ENCODE measurements around the gene NUAK2.

The NUAK2 gene

DNA sequence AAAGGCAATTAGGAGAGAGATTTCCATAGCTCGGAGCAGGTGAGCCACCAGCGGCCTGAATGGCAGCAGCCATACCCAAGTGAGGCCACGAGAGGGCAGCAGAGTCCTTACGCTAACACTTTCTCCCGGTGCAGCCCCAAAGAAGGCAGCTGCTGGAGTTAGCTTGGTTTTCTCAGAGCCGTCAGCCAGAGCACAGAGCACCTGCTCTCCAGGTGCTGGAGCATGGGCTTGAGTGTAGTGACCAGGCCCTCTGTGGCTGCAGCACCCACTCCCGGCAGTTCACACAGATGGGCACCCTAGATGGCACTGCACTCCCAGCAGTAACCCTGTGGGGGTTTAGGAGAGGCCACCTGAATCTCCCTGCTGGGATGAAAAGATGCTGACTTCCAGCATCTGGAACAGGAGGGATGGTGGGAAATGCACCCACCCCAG lies 48.0 kb downstream of the NUAK2 start:
- TF ChIP-seq TCF4 (CRISPR knock-in tag; IDR thresholded peaks at IDR 0.05; ENCODE audit: borderline replicate concordance) = no peak
- TF ChIP-seq ZFP3 (CRISPR knock-in tag; IDR thresholded peaks at IDR 0.05) = no peak
- TF ChIP-seq ESRRG (CRISPR knock-in tag; IDR thresholded peaks at IDR 0.05) = no peak
- no peak for TF ChIP-seq ARNTL (CRISPR knock-in tag; IDR thresholded peaks at IDR 0.05; ENCODE audit: borderline replicate concordance, low read depth)
- TF ChIP-seq ZC3H10 (CRISPR knock-in tag; IDR thresholded peaks at IDR 0.05) = no peak
- TF ChIP-seq, protein P1, sequence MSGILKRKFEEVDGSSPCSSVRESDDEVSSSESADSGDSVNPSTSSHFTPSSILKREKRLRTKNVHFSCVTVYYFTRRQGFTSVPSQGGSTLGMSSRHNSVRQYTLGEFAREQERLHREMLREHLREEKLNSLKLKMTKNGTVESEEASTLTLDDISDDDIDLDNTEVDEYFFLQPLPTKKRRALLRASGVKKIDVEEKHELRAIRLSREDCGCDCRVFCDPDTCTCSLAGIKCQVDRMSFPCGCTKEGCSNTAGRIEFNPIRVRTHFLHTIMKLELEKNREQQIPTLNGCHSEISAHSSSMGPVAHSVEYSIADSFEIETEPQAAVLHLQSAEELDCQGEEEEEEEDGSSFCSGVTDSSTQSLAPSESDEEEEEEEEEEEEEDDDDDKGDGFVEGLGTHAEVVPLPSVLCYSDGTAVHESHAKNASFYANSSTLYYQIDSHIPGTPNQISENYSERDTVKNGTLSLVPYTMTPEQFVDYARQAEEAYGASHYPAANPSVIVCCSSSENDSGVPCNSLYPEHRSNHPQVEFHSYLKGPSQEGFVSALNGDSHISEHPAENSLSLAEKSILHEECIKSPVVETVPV (CRISPR knock-in tag; IDR thresholded peaks at IDR 0.05) = no peak
- no peak for TF ChIP-seq OSR1 (CRISPR knock-in tag; IDR thresholded peaks at IDR 0.05)
- no peak for TF ChIP-seq GLIS3 (CRISPR knock-in tag; IDR thresholded peaks at IDR 0.05)
- TF ChIP-seq CSDC2 (CRISPR knock-in tag; IDR thresholded peaks at IDR 0.05) = no peak
- no peak for TF ChIP-seq SNAI2 (CRISPR knock-in tag; IDR thresholded peaks at IDR 0.05)
- no peak for TF ChIP-seq ISL1 (CRISPR knock-in tag; IDR thresholded peaks at IDR 0.05)
- TF ChIP-seq, protein P2, sequence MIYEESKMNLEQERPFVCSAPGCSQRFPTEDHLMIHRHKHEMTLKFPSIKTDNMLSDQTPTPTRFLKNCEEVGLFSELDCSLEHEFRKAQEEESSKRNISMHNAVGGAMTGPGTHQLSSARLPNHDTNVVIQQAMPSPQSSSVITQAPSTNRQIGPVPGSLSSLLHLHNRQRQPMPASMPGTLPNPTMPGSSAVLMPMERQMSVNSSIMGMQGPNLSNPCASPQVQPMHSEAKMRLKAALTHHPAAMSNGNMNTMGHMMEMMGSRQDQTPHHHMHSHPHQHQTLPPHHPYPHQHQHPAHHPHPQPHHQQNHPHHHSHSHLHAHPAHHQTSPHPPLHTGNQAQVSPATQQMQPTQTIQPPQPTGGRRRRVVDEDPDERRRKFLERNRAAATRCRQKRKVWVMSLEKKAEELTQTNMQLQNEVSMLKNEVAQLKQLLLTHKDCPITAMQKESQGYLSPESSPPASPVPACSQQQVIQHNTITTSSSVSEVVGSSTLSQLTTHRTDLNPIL (CRISPR knock-in tag; IDR thresholded peaks at IDR 0.05; ENCODE audit: low read depth) = no peak
- TF ChIP-seq TOX (CRISPR knock-in tag; IDR thresholded peaks at IDR 0.05; ENCODE audit: borderline replicate concordance) = no peak
- no peak for TF ChIP-seq BACH2 (CRISPR knock-in tag; IDR thresholded peaks at IDR 0.05; ENCODE audit: borderline replicate concordance)
- TF ChIP-seq, protein P3, sequence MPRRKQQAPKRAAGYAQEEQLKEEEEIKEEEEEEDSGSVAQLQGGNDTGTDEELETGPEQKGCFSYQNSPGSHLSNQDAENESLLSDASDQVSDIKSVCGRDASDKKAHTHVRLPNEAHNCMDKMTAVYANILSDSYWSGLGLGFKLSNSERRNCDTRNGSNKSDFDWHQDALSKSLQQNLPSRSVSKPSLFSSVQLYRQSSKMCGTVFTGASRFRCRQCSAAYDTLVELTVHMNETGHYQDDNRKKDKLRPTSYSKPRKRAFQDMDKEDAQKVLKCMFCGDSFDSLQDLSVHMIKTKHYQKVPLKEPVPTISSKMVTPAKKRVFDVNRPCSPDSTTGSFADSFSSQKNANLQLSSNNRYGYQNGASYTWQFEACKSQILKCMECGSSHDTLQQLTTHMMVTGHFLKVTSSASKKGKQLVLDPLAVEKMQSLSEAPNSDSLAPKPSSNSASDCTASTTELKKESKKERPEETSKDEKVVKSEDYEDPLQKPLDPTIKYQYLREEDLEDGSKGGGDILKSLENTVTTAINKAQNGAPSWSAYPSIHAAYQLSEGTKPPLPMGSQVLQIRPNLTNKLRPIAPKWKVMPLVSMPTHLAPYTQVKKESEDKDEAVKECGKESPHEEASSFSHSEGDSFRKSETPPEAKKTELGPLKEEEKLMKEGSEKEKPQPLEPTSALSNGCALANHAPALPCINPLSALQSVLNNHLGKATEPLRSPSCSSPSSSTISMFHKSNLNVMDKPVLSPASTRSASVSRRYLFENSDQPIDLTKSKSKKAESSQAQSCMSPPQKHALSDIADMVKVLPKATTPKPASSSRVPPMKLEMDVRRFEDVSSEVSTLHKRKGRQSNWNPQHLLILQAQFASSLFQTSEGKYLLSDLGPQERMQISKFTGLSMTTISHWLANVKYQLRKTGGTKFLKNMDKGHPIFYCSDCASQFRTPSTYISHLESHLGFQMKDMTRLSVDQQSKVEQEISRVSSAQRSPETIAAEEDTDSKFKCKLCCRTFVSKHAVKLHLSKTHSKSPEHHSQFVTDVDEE (CRISPR knock-in tag; IDR thresholded peaks at IDR 0.05) = no peak
- TF ChIP-seq, protein P4, sequence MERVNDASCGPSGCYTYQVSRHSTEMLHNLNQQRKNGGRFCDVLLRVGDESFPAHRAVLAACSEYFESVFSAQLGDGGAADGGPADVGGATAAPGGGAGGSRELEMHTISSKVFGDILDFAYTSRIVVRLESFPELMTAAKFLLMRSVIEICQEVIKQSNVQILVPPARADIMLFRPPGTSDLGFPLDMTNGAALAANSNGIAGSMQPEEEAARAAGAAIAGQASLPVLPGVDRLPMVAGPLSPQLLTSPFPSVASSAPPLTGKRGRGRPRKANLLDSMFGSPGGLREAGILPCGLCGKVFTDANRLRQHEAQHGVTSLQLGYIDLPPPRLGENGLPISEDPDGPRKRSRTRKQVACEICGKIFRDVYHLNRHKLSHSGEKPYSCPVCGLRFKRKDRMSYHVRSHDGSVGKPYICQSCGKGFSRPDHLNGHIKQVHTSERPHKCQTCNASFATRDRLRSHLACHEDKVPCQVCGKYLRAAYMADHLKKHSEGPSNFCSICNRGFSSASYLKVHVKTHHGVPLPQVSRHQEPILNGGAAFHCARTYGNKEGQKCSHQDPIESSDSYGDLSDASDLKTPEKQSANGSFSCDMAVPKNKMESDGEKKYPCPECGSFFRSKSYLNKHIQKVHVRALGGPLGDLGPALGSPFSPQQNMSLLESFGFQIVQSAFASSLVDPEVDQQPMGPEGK (CRISPR knock-in tag; IDR thresholded peaks at IDR 0.05; ENCODE audit: borderline replicate concordance) = no peak
- ATAC-seq = peak; percentile 95

DNA sequence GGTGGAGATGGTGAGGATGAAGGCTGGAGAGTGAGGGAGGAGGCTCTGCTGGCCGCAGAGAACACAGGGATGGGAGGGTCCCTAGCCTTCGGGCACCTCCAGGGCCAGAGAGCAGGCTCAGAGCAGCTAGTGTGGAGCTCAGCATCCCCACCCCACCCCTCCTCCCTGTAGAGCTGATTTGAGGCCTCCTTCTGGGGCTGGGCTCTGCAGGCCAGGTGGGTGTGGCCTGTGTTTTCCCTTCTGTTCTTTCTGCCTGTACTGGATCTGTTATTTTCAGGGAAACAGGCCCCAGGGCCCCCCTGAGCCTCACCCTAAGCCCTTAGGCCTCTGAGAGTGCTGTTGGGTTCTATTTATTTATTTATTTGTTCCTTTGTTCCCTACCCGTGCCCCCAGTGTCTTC lies 49.0 kb downstream of the NUAK2 start:
- ATAC-seq = no peak
- no peak for TF ChIP-seq OSR1 (CRISPR knock-in tag; IDR thresholded peaks at IDR 0.05)
- TF ChIP-seq SNAI2 (CRISPR knock-in tag; IDR thresholded peaks at IDR 0.05) = no peak
- TF ChIP-seq, protein P5, sequence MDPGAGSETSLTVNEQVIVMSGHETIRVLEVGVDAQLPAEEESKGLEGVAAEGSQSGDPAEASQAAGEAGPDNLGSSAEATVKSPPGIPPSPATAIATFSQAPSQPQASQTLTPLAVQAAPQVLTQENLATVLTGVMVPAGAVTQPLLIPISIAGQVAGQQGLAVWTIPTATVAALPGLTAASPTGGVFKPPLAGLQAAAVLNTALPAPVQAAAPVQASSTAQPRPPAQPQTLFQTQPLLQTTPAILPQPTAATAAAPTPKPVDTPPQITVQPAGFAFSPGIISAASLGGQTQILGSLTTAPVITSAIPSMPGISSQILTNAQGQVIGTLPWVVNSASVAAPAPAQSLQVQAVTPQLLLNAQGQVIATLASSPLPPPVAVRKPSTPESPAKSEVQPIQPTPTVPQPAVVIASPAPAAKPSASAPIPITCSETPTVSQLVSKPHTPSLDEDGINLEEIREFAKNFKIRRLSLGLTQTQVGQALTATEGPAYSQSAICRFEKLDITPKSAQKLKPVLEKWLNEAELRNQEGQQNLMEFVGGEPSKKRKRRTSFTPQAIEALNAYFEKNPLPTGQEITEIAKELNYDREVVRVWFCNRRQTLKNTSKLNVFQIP (CRISPR knock-in tag; IDR thresholded peaks at IDR 0.05; ENCODE audit: borderline replicate concordance, low read depth) = no peak
- TF ChIP-seq ZFP3 (CRISPR knock-in tag; IDR thresholded peaks at IDR 0.05) = no peak
- no peak for TF ChIP-seq ZFP30 (CRISPR knock-in tag; IDR thresholded peaks at IDR 0.05)

DNA sequence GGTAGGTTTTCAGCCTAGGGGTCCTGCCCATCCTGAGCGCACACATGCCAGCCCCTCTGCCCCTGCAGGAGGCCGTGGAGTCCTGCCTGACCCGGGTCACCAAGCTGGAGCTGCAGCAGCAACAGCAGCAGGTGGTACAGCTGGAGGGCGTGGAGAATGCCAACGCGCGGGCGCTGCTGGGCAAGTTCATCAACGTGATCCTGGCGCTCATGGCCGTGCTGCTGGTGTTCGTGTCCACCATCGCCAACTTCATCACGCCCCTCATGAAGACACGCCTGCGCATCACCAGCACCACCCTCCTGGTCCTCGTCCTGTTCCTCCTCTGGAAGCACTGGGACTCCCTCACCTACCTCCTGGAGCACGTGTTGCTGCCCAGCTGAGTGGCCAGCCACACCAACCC lies 49.8 kb downstream of the NUAK2 start:
- no peak for ATAC-seq

More for the DNA sequence above, 49.8 kb downstream of the NUAK2 start:
- TF ChIP-seq ESRRG (CRISPR knock-in tag; IDR thresholded peaks at IDR 0.05) = no peak
- no peak for TF ChIP-seq OSR1 (CRISPR knock-in tag; IDR thresholded peaks at IDR 0.05)
- TF ChIP-seq, protein P3 (CRISPR knock-in tag; IDR thresholded peaks at IDR 0.05) = no peak
- TF ChIP-seq CSDC2 (CRISPR knock-in tag; IDR thresholded peaks at IDR 0.05) = no peak
- no peak for TF ChIP-seq TCF4 (CRISPR knock-in tag; IDR thresholded peaks at IDR 0.05; ENCODE audit: borderline replicate concordance)
- no peak for TF ChIP-seq PPARA (CRISPR knock-in tag; IDR thresholded peaks at IDR 0.05; ENCODE audit: borderline replicate concordance)
- no peak for TF ChIP-seq ZNF70 (CRISPR knock-in tag; IDR thresholded peaks at IDR 0.05)
- no peak for TF ChIP-seq ZFP30 (CRISPR knock-in tag; IDR thresholded peaks at IDR 0.05)
- TF ChIP-seq, protein P1 (CRISPR knock-in tag; IDR thresholded peaks at IDR 0.05) = no peak

Data from SK-N-SH treated with all-trans-retinoic acid at 6 μM for 48 hours (cell line).